OCI-LY7 (cell line): ENCODE data around the gene TPBG.

Experiments
- CTCF ChIP-seq: fragments of 200-600 bp; sonication (generic); conservative IDR thresholded peaks from 2 replicates; pipeline ENCODE4 v1.5.1; 2014; ENCODE audit warnings: mild to moderate bottlenecking, antibody characterized with exemption, low read length, moderate library complexity, mixed read lengths
- EZH2phosphoT487 ChIP-seq: fragments of 200-600 bp; sonication (generic); IDR thresholded peaks from 2 replicates; pipeline ENCODE4 v1.6.1; 2018; ENCODE audit warnings: low read depth, borderline replicate concordance, mild to moderate bottlenecking, mixed run types, antibody characterized with exemption, low read length, moderate library complexity, mixed read lengths

- TF ChIP-seq CTCF = no peak
- TF ChIP-seq EZH2phosphoT487 = no peak
Observed at GRCh38 chr6:82372656-82373055, 9.0 kb downstream of the TPBG start.
